Kidney (tissue), 14 donors: ENCODE measurements around the gene PDYN. TPM values are rescaled to one million over a fixed set of nuclear protein-coding genes. Genes with fewer than 3 reads are reported as not detected.

ENCODE experiments used
- DNase-seq, 5 donors: peaks; one replicate each; pipeline ENCODE4 v3.0.0-alpha.2; 2013 to 2020
- FAIRE-seq: peaks from 2 replicates; lab custom pipeline; 2012; peaks lifted over from hg19 to GRCh38; lab: Jason Lieb, UNC
- H3K27ac ChIP-seq, 2 donors: one replicate each; pipeline ENCODE4 v1.7.0; 2013; ENCODE audit warnings: low read depth in 2 of 2, low read length in 2 of 2, inconsistent platforms in 1 of 2
- H3K27me3 ChIP-seq: one replicate; pipeline ENCODE4 v1.7.1; 2013; ENCODE audit warnings: low read length, inconsistent platforms; ENCODE audit not compliant: control insufficient read depth, insufficient read depth
- H3K36me3 ChIP-seq, 3 donors: one replicate each; pipeline versions ENCODE4 v1.7.0 to v1.7.1; 2013; ENCODE audit warnings: low read length in 3 of 3, control low read depth in 1 of 3, inconsistent platforms in 1 of 3; ENCODE audit not compliant: insufficient read depth in 3 of 3, control insufficient read depth in 2 of 3
- H3K4me1 ChIP-seq, 3 donors: one replicate each; pipeline versions ENCODE4 v1.7.0 to v1.7.1; 2013; ENCODE audit warnings: low read length in 3 of 3, inconsistent platforms in 1 of 3, low read depth in 1 of 3; ENCODE audit not compliant: control insufficient read depth in 2 of 3, insufficient read depth in 2 of 3
- H3K4me3 ChIP-seq, 3 donors: one replicate each; pipeline versions ENCODE4 v1.7.0 to v1.8.1; 2013; ENCODE audit warnings: low read length in 3 of 3, control low read depth in 1 of 3, inconsistent platforms in 1 of 3
- H3K9ac ChIP-seq, 3 donors: one replicate each; pipeline versions ENCODE4 v1.7.0 to v1.7.1; 2013; ENCODE audit warnings: low read length in 3 of 3, control low read depth in 1 of 3, inconsistent platforms in 1 of 3
- H3K9me3 ChIP-seq, 3 donors: one replicate each; pipeline versions ENCODE4 v1.7.0 to v1.7.1; 2013; ENCODE audit warnings: low read length in 3 of 3, control low read depth in 1 of 3, inconsistent platforms in 1 of 3; ENCODE audit not compliant: control insufficient read depth in 2 of 3, insufficient read depth in 1 of 3
- CTCF ChIP-seq: IDR thresholded peaks from 3 replicates; pipeline ENCODE4 v1.5.1; 2012; ENCODE audit warnings: mild to moderate bottlenecking, moderate library complexity, borderline replicate concordance; ENCODE audit not compliant: insufficient read depth; ENCODE audit errors: extremely low read depth
- intact Hi-C: fragments of 100-400 bp; cut with DNase I; formaldehyde crosslinking; loops from one replicate; pipeline ENCODE4 v1.11.1; 2022
- polyA plus RNA-seq: library from polyadenylated mRNA; stranded (reverse); fragments of 350-450 nt; fragmentation: Illumina TruSeq; extraction: RNeasy Lipid Tissue Mini Kit (QIAGEN cat#74804); gene quantifications from one replicate; pipeline ENCODE4 v1.2.3, GENCODE V29; 2014; ENCODE audit warnings: low read depth, low replicate concordance; ENCODE audit not compliant: insufficient read depth
- total RNA-seq: library from RNA; stranded (reverse); fragmentation: NEBNext Ultra II Directional; extraction: Animal tissue kit (Norgen Biotek cat#: 25700); gene quantifications from one replicate; pipeline ENCODE4 v1.2.1, GENCODE V29; 2021
- donor health status: control.
- donor health status: control.
- donor health status: control.
- donor health status: control.
- donor health status: control.
- donor health status: DM: yes; HTN: yes; CAD: no.
- donor health status: Normal renal cell carcinoma (clear cell type).

The PDYN gene
- total and polyA plus RNA-seq, 2 donors from 2014 or later: not detected

GRCh38 chr20:1943275-1944002 lies 50.4 kb downstream of the PDYN start:
- peaks cover 0 to 18% (median 16%) of the 10 kb centered on the region in 3 donors for H3K4me1 ChIP-seq
- no peak overlapping the region for H3K27ac ChIP-seq
- H3K9ac ChIP-seq: no peak overlapping the region
- FAIRE-seq: no peak
- no peak for TF ChIP-seq CTCF
- DNase-seq: no peak
- no peaks in the 10 kb centered on the region for H3K9me3 ChIP-seq
- no peak overlapping the region for H3K4me3 ChIP-seq
- peaks cover 2% of the 10 kb centered on the region for H3K27me3 ChIP-seq
- intact Hi-C loops: no loop called here
- H3K36me3 ChIP-seq: no peaks in the 10 kb centered on the region

GRCh38 chr20:1942486-1943274 lies 51.2 kb downstream of the PDYN start:
- TF ChIP-seq CTCF: no peak
- no peak for FAIRE-seq
- Histone ChIP-seq H3K9ac (no peak overlapping the region), H3K9me3 (no peaks in the 10 kb centered on the region), H3K4me3 (no peak overlapping the region), H3K27me3 (peaks cover 2% of the 10 kb centered on the region), H3K27ac (no peak overlapping the region), H3K36me3 (no peaks in the 10 kb centered on the region), H3K4me1 (peaks cover 0 to 18% (median 16%) of the 10 kb centered on the region in 3 donors)
- DNase-seq: peak in 1 of 5 donors; percentile 15
- intact Hi-C loops: no loop called here

DNA sequence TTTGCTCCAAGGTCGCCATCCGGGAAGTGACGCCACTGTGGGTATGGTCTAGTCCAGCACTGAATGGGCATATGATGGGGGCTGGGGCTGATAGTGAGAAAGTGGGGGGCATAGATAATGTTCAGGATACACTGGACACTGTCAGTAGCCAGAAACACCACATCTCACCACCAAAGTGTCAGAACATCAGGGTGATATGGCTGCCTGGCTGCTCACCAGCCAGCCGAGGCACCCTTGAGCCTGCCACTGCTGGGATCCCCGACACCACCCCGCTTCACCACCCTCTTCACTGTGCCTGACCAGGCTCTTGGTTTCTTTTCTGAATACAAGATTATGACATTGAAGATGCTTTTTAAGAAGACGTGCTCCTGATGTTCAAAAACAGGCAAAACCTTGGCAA lies 51.8 kb downstream of the PDYN start:
- no peak for TF ChIP-seq CTCF
- H3K27me3 ChIP-seq: peaks cover 2% of the 10 kb centered on the region
- FAIRE-seq (no peak), DNase-seq (no peak)
- no peak overlapping the region for H3K9ac ChIP-seq
- H3K27ac ChIP-seq: no peak overlapping the region
- intact Hi-C loops: no loop called here
- no peak overlapping the region for H3K4me3 ChIP-seq
- peaks cover 0 to 18% (median 16%) of the 10 kb centered on the region in 3 donors for H3K4me1 ChIP-seq
- no peaks in the 10 kb centered on the region for H3K36me3 ChIP-seq
- H3K9me3 ChIP-seq: no peaks in the 10 kb centered on the region
